CD4-positive, CD25-positive, alpha-beta regulatory T cell (primary cell): Measurements from ENCODE around the gene TRAF5. TPM values are rescaled to one million over a fixed set of nuclear protein-coding genes. Genes with fewer than 3 reads are reported as not detected.

Experiments
- ATAC-seq, 2 donors: fragments of 150-1000 bp; cut with Tn5 transposase; one replicate each; pipeline ENCODE4 v1.10.0; 2021; ENCODE audit warnings: low read depth in 2 of 2, moderate number of reproducible peaks in 2 of 2, moderate library complexity in 1 of 2
- DNase-seq, 3 donors: peaks; one replicate each; pipeline versions ENCODE4 v3.0.0 to v3.0.0-alpha.2; 2012 to 2022; ENCODE audit warnings: mixed read lengths in 1 of 3
- H3K27ac ChIP-seq: one replicate; pipeline ENCODE4 v1.7.0; 2013; ENCODE audit warnings: mild to moderate bottlenecking, low read length; ENCODE audit not compliant: insufficient read depth, poor library complexity, severe bottlenecking
- H3K27me3 ChIP-seq: one replicate; pipeline ENCODE4 v1.7.0; 2013; ENCODE audit warnings: low read length; ENCODE audit not compliant: control insufficient read depth, insufficient read depth
- H3K36me3 ChIP-seq: one replicate; pipeline ENCODE4 v1.7.0; 2013; ENCODE audit warnings: mild to moderate bottlenecking, low read length, moderate library complexity; ENCODE audit not compliant: control insufficient read depth, insufficient read depth
- H3K4me1 ChIP-seq: 2 replicates; pipeline ENCODE4 v1.7.0; 2013; ENCODE audit warnings: mild to moderate bottlenecking, low read length; ENCODE audit not compliant: insufficient read depth, control insufficient read depth, poor library complexity, severe bottlenecking
- H3K4me3 ChIP-seq: one replicate; pipeline ENCODE4 v1.7.0; 2013; ENCODE audit warnings: low read depth, mild to moderate bottlenecking, low read length, moderate library complexity
- H3K9me3 ChIP-seq, 2 experiments: 1 replicate in 1 of 2; 2 replicates in 1 of 2; pipeline ENCODE4 v1.7.0; 2013; ENCODE audit warnings: low read length in 2 of 2, mild to moderate bottlenecking in 1 of 2, moderate library complexity in 1 of 2; ENCODE audit not compliant: control insufficient read depth in 2 of 2
- H3K27ac Mint-ChIP-seq, 3 donors: one replicate each; pipeline ENCODE4 v1.8.0; 2020 to 2022; ENCODE audit warnings: mild to moderate bottlenecking in 3 of 3, mixed read lengths in 3 of 3, moderate library complexity in 2 of 3
- H3K27me3 Mint-ChIP-seq: one replicate; pipeline ENCODE4 v1.8.0; 2022; ENCODE audit warnings: mild to moderate bottlenecking, mixed read lengths
- H3K36me3 Mint-ChIP-seq: one replicate; pipeline ENCODE4 v1.8.0; 2020; ENCODE audit warnings: mixed read lengths
- H3K4me1 Mint-ChIP-seq, 4 donors: one replicate each; pipeline ENCODE4 v1.8.0; 2020 to 2022; ENCODE audit warnings: mixed read lengths in 4 of 4, mild to moderate bottlenecking in 1 of 4
- H3K4me3 Mint-ChIP-seq, 4 donors: one replicate each; pipeline ENCODE4 v1.8.0; 2020 to 2022; ENCODE audit warnings: mild to moderate bottlenecking in 4 of 4, mixed read lengths in 4 of 4, moderate library complexity in 3 of 4
- H3K9me3 Mint-ChIP-seq, 7 donors: one replicate each; pipeline ENCODE4 v1.8.0; 2020 to 2022; ENCODE audit warnings: mixed read lengths in 7 of 7, mild to moderate bottlenecking in 3 of 7, moderate library complexity in 2 of 7
- polyA plus RNA-seq, 4 donors: library from polyadenylated mRNA; unstranded; fragments of 300-500 nt; fragmentation: Illumina TruSeq; gene quantifications; one replicate each; pipeline ENCODE4 v1.2.3, GENCODE V29; 2021
- total RNA-seq: library from RNA; stranded (reverse); gene quantifications from one replicate; pipeline ENCODE4 v1.2.3, GENCODE V29; 2022

Gene TRAF5
- total and polyA plus RNA-seq, 5 donors from 2014 or later, result 34.4 to 58.3 (median 39.5) TPM

GRCh38 chr1:211329764-211330201 is 3.1 kb downstream of the TRAF5 start:
- Histone ChIP-seq H3K9me3 (no peaks in the 10 kb centered on the region), H3K4me1 (peaks cover 81% of the 10 kb centered on the region), H3K27ac (peak overlapping the region; percentile 83), H3K36me3 (peaks cover 2% of the 10 kb centered on the region), H3K4me3 (peak overlapping the region; percentile 91), H3K27me3 (no peaks in the 10 kb centered on the region)
- H3K4me1 Mint-ChIP-seq, result peaks cover 38 to 90% (median 69%) of the 10 kb centered on the region in 4 donors
- H3K36me3 Mint-ChIP-seq, result peaks cover 14% of the 10 kb centered on the region
- H3K9me3 Mint-ChIP-seq, result no peaks in the 10 kb centered on the region
- peak overlapping the region; percentile 95 to 97 (median 96) for H3K4me3 Mint-ChIP-seq
- H3K27ac Mint-ChIP-seq, result peak overlapping the region; percentile 90 to 100 (median 95)
- DNase-seq, result peak in 2 of 3 donors; percentile 26 to 61
- no peaks in the 10 kb centered on the region for H3K27me3 Mint-ChIP-seq
- peak; percentile 35 to 54 for ATAC-seq

- peak overlapping the region; percentile 83 for H3K27ac ChIP-seq
Observed at GRCh38 chr1:211330282-211330936, 3.8 kb downstream of the TRAF5 start.

GRCh38 chr1:211331011-211331709 is 4.5 kb downstream of the TRAF5 start:
- peak overlapping the region; percentile 91 for H3K4me3 ChIP-seq
- ATAC-seq, result no peak
- peaks cover 86% of the 10 kb centered on the region for H3K4me1 ChIP-seq
- peak overlapping the region; percentile 90 to 100 (median 95) for H3K27ac Mint-ChIP-seq
- peaks cover 2% of the 10 kb centered on the region for H3K36me3 ChIP-seq
- H3K36me3 Mint-ChIP-seq, result peaks cover 14% of the 10 kb centered on the region
- H3K27me3 Mint-ChIP-seq, result no peaks in the 10 kb centered on the region
- H3K27me3 ChIP-seq, result no peaks in the 10 kb centered on the region
- H3K9me3 Mint-ChIP-seq, result no peaks in the 10 kb centered on the region
- no peak for DNase-seq
- H3K27ac ChIP-seq, result no peak overlapping the region
- H3K4me1 Mint-ChIP-seq, result peaks cover 49 to 92% (median 76%) of the 10 kb centered on the region in 4 donors
- H3K9me3 ChIP-seq, result no peaks in the 10 kb centered on the region
- peak overlapping the region; percentile 90 to 97 (median 96) for H3K4me3 Mint-ChIP-seq

More at GRCh38 chr1:211330282-211330936, 3.8 kb downstream of the TRAF5 start:
- Mint-ChIP-seq H3K27me3 (no peaks in the 10 kb centered on the region), H3K36me3 (peaks cover 16% of the 10 kb centered on the region), H3K4me3 (peak overlapping the region; percentile 95 to 97 (median 96)), H3K9me3 (no peaks in the 10 kb centered on the region), H3K27ac (peak overlapping the region; percentile 90 to 100 (median 95)), H3K4me1 (peaks cover 42 to 92% (median 74%) of the 10 kb centered on the region in 4 donors)
- H3K27me3 ChIP-seq, result no peaks in the 10 kb centered on the region
- peaks cover 2% of the 10 kb centered on the region for H3K36me3 ChIP-seq
- H3K4me3 ChIP-seq, result peak overlapping the region; percentile 91
- DNase-seq (no peak), ATAC-seq (no peak)
- H3K4me1 ChIP-seq, result peaks cover 84% of the 10 kb centered on the region
- H3K9me3 ChIP-seq, result no peaks in the 10 kb centered on the region

GRCh38 chr1:211332036-211332616 is 5.5 kb downstream of the TRAF5 start:
- no peak for ATAC-seq
- H3K27ac ChIP-seq, result peak overlapping the region; percentile 28

GRCh38 chr1:211332830-211333229 is 6.2 kb downstream of the TRAF5 start:
- no peaks in the 10 kb centered on the region for H3K27me3 ChIP-seq
- no peaks in the 10 kb centered on the region for H3K9me3 Mint-ChIP-seq
- peak overlapping the region; percentile 5 to 63 (median 19) for H3K4me3 Mint-ChIP-seq
- ATAC-seq (no peak), DNase-seq (no peak)
- H3K36me3 ChIP-seq, result peaks cover 2% of the 10 kb centered on the region
- peaks cover 57 to 99% (median 88%) of the 10 kb centered on the region in 4 donors for H3K4me1 Mint-ChIP-seq
- H3K4me3 ChIP-seq, result no peak overlapping the region
- H3K27me3 Mint-ChIP-seq, result no peaks in the 10 kb centered on the region
- peak overlapping the region; percentile 25 for H3K27ac ChIP-seq
- H3K27ac Mint-ChIP-seq, result peak overlapping the region; percentile 77 to 90 (median 90)
- H3K36me3 Mint-ChIP-seq, result peaks cover 12% of the 10 kb centered on the region
- H3K9me3 ChIP-seq, result no peaks in the 10 kb centered on the region
- peaks cover 94% of the 10 kb centered on the region for H3K4me1 ChIP-seq

More at GRCh38 chr1:211332036-211332616, 5.5 kb downstream of the TRAF5 start:
- Mint-ChIP-seq H3K9me3 (no peaks in the 10 kb centered on the region), H3K4me1 (peaks cover 52 to 98% (median 83%) of the 10 kb centered on the region in 4 donors), H3K36me3 (peaks cover 12% of the 10 kb centered on the region), H3K27ac (peak overlapping the region; percentile 77 to 90 (median 90)), H3K4me3 (peak overlapping the region in 3 of 4 donors; percentile 35 to 96 (median 95)), H3K27me3 (no peaks in the 10 kb centered on the region)
- no peaks in the 10 kb centered on the region for H3K27me3 ChIP-seq
- no peak overlapping the region for H3K4me3 ChIP-seq
- H3K36me3 ChIP-seq, result peaks cover 2% of the 10 kb centered on the region
- DNase-seq, result no peak
- no peaks in the 10 kb centered on the region for H3K9me3 ChIP-seq
- peaks cover 93% of the 10 kb centered on the region for H3K4me1 ChIP-seq

- ATAC-seq, result no peak
- Histone ChIP-seq H3K4me3 (no peak overlapping the region), H3K27ac (peak overlapping the region; percentile 25), H3K9me3 (no peaks in the 10 kb centered on the region), H3K4me1 (peaks cover 94% of the 10 kb centered on the region), H3K27me3 (no peaks in the 10 kb centered on the region), H3K36me3 (peaks cover 5% of the 10 kb centered on the region)
- no peak for DNase-seq
- H3K27ac Mint-ChIP-seq, result peak overlapping the region; percentile 3 to 94 (median 90)
- no peaks in the 10 kb centered on the region for H3K27me3 Mint-ChIP-seq
- H3K9me3 Mint-ChIP-seq, result no peaks in the 10 kb centered on the region
- peaks cover 53 to 99% (median 87%) of the 10 kb centered on the region in 4 donors for H3K4me1 Mint-ChIP-seq
- peaks cover 12% of the 10 kb centered on the region for H3K36me3 Mint-ChIP-seq
- peak overlapping the region in 2 of 4 donors; percentile 34 to 65 for H3K4me3 Mint-ChIP-seq
Observed at GRCh38 chr1:211333906-211334305, 7.3 kb downstream of the TRAF5 start.

GRCh38 chr1:211334986-211335385 is 8.4 kb downstream of the TRAF5 start:
- peaks cover 94% of the 10 kb centered on the region for H3K4me1 ChIP-seq
- peaks cover 7% of the 10 kb centered on the region for H3K36me3 Mint-ChIP-seq
- peak overlapping the region; percentile 79 for H3K4me3 ChIP-seq
- ATAC-seq (no peak), DNase-seq (no peak)
- no peaks in the 10 kb centered on the region for H3K27me3 Mint-ChIP-seq
- peaks cover 0 to 2% (median 0%) of the 10 kb centered on the region in 7 donors for H3K9me3 Mint-ChIP-seq
- H3K27me3 ChIP-seq, result no peaks in the 10 kb centered on the region
- peaks cover 9% of the 10 kb centered on the region for H3K36me3 ChIP-seq
- H3K27ac ChIP-seq, result peak overlapping the region; percentile 74
- H3K9me3 ChIP-seq, result no peaks in the 10 kb centered on the region
- H3K4me1 Mint-ChIP-seq, result peaks cover 56 to 99% (median 85%) of the 10 kb centered on the region in 4 donors
- H3K4me3 Mint-ChIP-seq, result peak overlapping the region; percentile 72 to 88 (median 78)
- peak overlapping the region; percentile 90 to 95 (median 94) for H3K27ac Mint-ChIP-seq
